Body of pancreas (tissue), 4 donors: ENCODE measurements around the gene MREG. TPM values are rescaled to one million over a fixed set of nuclear protein-coding genes. Genes with fewer than 3 reads are reported as not detected.
"Not testable (repeated sequence)": the region's sequence is repeated elsewhere in the genome, so short reads cannot be mapped to it uniquely, and the experiment has no call there.

Source experiments
- ATAC-seq: fragments of 150-250 bp; one replicate; pipeline ENCODE4 v1.9.1; 2016
- DNase-seq, 4 donors: peaks; one replicate each; pipeline ENCODE4 v3.0.0-alpha.2; 2019
- H3K27ac ChIP-seq, 4 donors: fragments of 200-600 bp; sonication (generic); 1 replicate in 3 of 4; 2 replicates in 1 of 4; pipeline versions ENCODE4 v1.5.1 to v1.6.1; 2016 to 2019; ENCODE audit warnings: mild to moderate bottlenecking in 1 of 4, mixed read lengths in 1 of 4, moderate library complexity in 1 of 4
- H3K27me3 ChIP-seq, 2 donors: fragments of 200-600 bp; sonication (generic); one replicate each; pipeline ENCODE4 v1.6.0; 2016; ENCODE audit warnings: mild to moderate bottlenecking in 1 of 2
- H3K36me3 ChIP-seq, 2 donors: fragments of 200-600 bp; sonication (generic); replicated peaks in 1 of 2; 2 replicates each; pipeline ENCODE4 v1.5.1; 2016; ENCODE audit warnings: low read depth in 2 of 2; ENCODE audit not compliant: insufficient read depth in 1 of 2
- H3K4me1 ChIP-seq: fragments of 200-600 bp; sonication (generic); one replicate; pipeline ENCODE4 v1.6.0; 2016
- H3K4me3 ChIP-seq, 2 donors: fragments of 200-600 bp; sonication (generic); 1 replicate in 1 of 2; 2 replicates in 1 of 2; pipeline ENCODE4 v1.5.1; 2016 to 2019
- H3K9me3 ChIP-seq, 3 donors: fragments of 200-600 bp; sonication (generic); 1 replicate in 2 of 3; 2 replicates in 1 of 3; pipeline ENCODE4 v1.5.1; 2016
- POLR2A ChIP-seq, 3 donors: fragments of 450-650 bp; IDR thresholded peaks; one replicate each; pipeline ENCODE4 v1.6.1; 2016; ENCODE audit warnings: antibody characterized with exemption in 3 of 3, mild to moderate bottlenecking in 2 of 3
- WGBS, 2 donors: methylation state at CpG; one replicate each; pipeline ENCODE4 v1.1.5; 2017; 5-methylcytosine and 5-hydroxymethylcytosine counted together
- intact Hi-C: fragments of 100-400 bp; cut with DNase I; formaldehyde crosslinking; loops from one replicate; pipeline ENCODE4 v1.15.1; 2023
- total RNA-seq, 2 donors: library from RNA; depleted of rRNA; stranded (reverse); fragments of >200 nt; gene quantifications; one replicate each; pipeline ENCODE4 v1.1.0, GENCODE V29; 2016
- TF ChIP-seq, protein P1 (sequence below), 7 experiments: fragments of 450-650 bp in 4 of 7; fragments of 200-600 bp in 3 of 7; sonication (generic) in 3 of 7; IDR thresholded peaks; one replicate each; pipeline ENCODE4 v1.5.1; 2016 to 2019; ENCODE audit warnings: antibody characterized with exemption in 7 of 7

The MREG gene
- total RNA-seq, 2 donors from 2014 or later = 3.6 TPM

DNA sequence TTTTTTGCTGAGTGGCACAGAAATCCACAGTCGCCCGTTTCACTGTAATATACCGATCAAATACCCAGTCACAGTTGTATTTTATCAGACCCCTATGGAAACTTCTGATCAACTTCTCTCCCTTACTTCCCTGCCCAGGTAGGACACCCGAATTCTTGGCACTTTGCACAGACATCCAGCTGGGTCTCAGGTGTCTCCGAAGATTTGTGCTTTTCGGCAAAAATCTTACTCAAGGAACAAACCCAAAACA, 596 bp downstream of the MREG start:
- ATAC-seq (peak; percentile 1), DNase-seq (no peak)
- intact Hi-C loops = no loop called here
- Histone ChIP-seq H3K27ac (peak overlapping the region; percentile 20 to 69 (median 60)), H3K4me1 (peaks cover 7% of the 10 kb centered on the region), H3K4me3 (peak overlapping the region in 1 of 2 donors; percentile 74), H3K9me3 (no peaks in the 10 kb centered on the region), H3K27me3 (no peaks in the 10 kb centered on the region), H3K36me3 (no peaks in the 10 kb centered on the region)
- WGBS, 2 donors = 3 to 6% methylated on average over 6 of the region's 6 CpGs
- TF ChIP-seq, protein P1, sequence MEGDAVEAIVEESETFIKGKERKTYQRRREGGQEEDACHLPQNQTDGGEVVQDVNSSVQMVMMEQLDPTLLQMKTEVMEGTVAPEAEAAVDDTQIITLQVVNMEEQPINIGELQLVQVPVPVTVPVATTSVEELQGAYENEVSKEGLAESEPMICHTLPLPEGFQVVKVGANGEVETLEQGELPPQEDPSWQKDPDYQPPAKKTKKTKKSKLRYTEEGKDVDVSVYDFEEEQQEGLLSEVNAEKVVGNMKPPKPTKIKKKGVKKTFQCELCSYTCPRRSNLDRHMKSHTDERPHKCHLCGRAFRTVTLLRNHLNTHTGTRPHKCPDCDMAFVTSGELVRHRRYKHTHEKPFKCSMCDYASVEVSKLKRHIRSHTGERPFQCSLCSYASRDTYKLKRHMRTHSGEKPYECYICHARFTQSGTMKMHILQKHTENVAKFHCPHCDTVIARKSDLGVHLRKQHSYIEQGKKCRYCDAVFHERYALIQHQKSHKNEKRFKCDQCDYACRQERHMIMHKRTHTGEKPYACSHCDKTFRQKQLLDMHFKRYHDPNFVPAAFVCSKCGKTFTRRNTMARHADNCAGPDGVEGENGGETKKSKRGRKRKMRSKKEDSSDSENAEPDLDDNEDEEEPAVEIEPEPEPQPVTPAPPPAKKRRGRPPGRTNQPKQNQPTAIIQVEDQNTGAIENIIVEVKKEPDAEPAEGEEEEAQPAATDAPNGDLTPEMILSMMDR (IDR thresholded peaks at IDR 0.05) = no peak
- no peak for TF ChIP-seq POLR2A (IDR thresholded peaks at IDR 0.05)

DNA sequence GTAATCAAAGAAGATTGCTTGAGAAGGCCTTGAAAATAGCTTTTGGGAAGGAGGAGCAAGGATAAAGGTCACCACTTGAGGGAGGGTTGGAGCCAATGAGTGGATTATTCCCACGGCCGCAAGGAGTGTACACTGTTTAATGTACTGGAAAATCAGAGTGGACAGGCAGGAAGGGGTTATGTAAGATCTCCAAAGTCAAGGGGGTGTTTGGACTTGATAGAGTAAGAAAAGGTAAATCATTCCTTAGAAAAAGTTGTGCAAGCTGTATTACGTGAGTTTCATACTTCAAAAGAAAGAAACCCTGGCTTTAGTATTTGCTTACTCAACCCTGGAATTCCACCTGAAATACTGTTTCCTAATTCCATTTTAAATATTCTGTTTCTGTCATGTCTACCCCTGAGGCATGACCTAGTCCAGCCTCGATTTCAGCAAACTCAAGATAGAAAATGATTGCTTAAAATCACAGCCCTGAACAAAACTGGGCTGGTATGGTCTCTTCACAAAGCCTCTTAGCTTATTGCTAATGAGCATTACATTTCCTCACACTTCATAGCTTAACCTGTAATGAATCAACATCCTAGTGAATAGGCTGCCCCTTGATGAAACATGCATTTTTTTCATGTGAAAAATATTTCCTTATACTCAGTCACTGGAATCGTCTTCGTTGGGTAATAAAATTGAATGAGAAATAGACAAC, 1.1 kb downstream of the MREG start:
- no peak for TF ChIP-seq POLR2A (IDR thresholded peaks at IDR 0.05)
- TF ChIP-seq, protein P1 (IDR thresholded peaks at IDR 0.05) = peak in 1 of 7 experiments; percentile 6
- Histone ChIP-seq H3K36me3 (no peaks in the 10 kb centered on the region), H3K4me1 (peaks cover 7% of the 10 kb centered on the region), H3K27me3 (no peaks in the 10 kb centered on the region), H3K27ac (peak overlapping the region in 3 of 4 donors; percentile 58 to 69 (median 63)), H3K4me3 (peak overlapping the region in 1 of 2 donors; percentile 74), H3K9me3 (no peaks in the 10 kb centered on the region)
- intact Hi-C loops = no loop called here
- no peak for DNase-seq
- peak; percentile 12 for ATAC-seq
- 2 to 8% methylated on average over 6 of the region's 6 CpGs for WGBS, 2 donors

DNA sequence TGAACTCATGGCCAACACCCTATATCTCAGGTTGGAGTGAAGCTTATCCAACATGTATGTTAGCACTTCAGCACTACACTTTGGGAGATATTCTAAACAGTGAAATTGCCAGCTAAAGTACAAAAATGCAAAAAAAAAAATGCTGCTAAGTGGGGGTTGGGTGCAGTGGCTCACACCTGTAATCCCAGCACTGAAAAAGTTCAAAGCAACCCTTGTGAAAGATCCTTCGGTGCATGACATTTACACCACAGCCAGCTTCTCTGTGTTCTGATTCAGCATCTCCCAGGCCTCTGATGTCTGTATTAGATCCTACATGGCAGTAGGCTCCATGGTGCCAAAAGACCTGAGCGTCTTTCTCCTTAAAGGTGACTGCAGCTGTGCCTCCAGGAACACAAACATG, 4.1 kb downstream of the MREG start:
- H3K36me3 ChIP-seq, DNase-seq, ATAC-seq, H3K27ac ChIP-seq, H3K4me1 ChIP-seq, intact Hi-C loops, H3K27me3 ChIP-seq, H3K9me3 ChIP-seq, H3K4me3 ChIP-seq: not testable (repeated sequence)
- 85 to 92% methylated on average over 1 to 2 of the region's 2 CpGs for WGBS, 2 donors

- intact Hi-C loops = no loop called here
- ATAC-seq (no peak), DNase-seq (no peak)
- Histone ChIP-seq H3K36me3 (no peaks in the 10 kb centered on the region), H3K9me3 (no peaks in the 10 kb centered on the region), H3K4me3 (no peak overlapping the region), H3K27ac (no peak overlapping the region), H3K4me1 (peaks cover 7% of the 10 kb centered on the region), H3K27me3 (no peaks in the 10 kb centered on the region)
- TF ChIP-seq, protein P1 (IDR thresholded peaks at IDR 0.05) = no peak
- 72 to 77% methylated on average over 3 of the region's 3 CpGs for WGBS, 2 donors
Measured at GRCh38 chr2:216008387-216008786, 5.0 kb downstream of the MREG start.

DNA sequence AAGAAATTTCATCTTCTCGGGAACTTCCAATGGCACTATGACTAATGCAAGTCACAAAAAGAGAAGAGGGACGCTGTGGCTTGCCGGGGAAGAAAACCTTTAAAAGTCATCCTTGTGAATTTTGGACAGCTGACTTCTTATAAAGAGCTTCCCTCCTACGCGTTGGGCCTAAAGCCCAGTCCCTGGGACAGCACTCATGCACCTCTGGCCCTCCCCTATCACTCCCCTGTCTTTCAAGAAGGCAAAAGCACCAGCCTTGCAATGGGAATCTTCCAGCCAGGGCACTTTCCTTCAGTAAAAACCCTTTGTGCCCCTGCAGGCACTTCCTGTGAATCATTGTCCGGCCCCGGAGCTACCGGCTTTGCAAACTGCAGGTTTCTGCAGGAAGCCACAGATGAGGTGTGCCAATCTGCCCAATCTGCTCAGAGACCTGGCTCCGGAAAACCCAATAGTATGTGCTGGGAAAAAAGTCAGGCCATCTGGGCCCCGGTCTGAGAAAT, 7.1 kb downstream of the MREG start:
- H3K9me3 ChIP-seq = no peaks in the 10 kb centered on the region
- H3K4me3 ChIP-seq = no peak overlapping the region
- H3K4me1 ChIP-seq = no peaks in the 10 kb centered on the region
- TF ChIP-seq, protein P1 (IDR thresholded peaks at IDR 0.05) = no peak
- no peak for TF ChIP-seq POLR2A (IDR thresholded peaks at IDR 0.05)
- H3K36me3 ChIP-seq = no peaks in the 10 kb centered on the region
- intact Hi-C loops = no loop called here
- no peak overlapping the region for H3K27ac ChIP-seq
- DNase-seq (peak in 1 of 4 donors; percentile 42), ATAC-seq (no peak)
- 57 to 70% methylated on average over 6 to 10 of the region's 10 CpGs for WGBS, 2 donors
- no peaks in the 10 kb centered on the region for H3K27me3 ChIP-seq
